ENCODE data around the gene MYBBP1A.

DNA sequence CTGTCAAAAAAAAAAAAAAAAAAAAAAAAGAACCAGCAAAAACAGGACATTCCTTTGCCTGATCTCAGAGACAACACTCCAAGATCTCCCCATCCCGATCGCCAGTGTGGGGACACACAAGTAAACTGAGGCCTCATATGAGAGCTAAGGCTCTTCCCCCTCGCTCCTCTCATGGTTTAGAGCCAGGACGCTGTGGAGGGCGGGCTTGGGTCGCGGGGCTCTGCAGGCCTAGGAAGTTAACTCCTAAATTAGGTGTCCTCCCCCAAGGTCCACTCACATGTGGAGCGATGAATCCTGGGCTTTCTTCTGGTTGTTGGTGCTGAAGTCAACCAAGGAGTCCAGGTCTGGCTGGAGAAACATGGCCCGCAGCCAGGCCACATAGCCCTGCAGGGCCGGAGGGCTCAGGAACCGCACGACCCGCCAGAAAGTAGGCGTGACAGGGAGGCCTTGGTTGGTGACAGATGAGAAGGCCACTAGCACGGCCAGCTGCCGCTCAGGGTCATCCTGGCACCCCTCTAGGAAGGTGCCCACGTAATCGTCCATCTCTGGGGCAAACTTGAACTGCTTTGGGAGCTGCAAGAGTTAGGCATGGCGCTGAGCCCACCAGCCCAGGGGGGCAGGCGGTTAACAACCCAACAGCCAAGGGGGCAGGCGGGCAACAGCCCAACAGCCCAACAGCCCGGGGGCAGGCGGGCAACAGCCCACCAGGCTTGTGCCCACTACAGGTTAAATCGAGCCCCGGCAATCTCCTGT, 5.2 kb downstream of the MYBBP1A start:
- TF ChIP-seq, protein P1, sequence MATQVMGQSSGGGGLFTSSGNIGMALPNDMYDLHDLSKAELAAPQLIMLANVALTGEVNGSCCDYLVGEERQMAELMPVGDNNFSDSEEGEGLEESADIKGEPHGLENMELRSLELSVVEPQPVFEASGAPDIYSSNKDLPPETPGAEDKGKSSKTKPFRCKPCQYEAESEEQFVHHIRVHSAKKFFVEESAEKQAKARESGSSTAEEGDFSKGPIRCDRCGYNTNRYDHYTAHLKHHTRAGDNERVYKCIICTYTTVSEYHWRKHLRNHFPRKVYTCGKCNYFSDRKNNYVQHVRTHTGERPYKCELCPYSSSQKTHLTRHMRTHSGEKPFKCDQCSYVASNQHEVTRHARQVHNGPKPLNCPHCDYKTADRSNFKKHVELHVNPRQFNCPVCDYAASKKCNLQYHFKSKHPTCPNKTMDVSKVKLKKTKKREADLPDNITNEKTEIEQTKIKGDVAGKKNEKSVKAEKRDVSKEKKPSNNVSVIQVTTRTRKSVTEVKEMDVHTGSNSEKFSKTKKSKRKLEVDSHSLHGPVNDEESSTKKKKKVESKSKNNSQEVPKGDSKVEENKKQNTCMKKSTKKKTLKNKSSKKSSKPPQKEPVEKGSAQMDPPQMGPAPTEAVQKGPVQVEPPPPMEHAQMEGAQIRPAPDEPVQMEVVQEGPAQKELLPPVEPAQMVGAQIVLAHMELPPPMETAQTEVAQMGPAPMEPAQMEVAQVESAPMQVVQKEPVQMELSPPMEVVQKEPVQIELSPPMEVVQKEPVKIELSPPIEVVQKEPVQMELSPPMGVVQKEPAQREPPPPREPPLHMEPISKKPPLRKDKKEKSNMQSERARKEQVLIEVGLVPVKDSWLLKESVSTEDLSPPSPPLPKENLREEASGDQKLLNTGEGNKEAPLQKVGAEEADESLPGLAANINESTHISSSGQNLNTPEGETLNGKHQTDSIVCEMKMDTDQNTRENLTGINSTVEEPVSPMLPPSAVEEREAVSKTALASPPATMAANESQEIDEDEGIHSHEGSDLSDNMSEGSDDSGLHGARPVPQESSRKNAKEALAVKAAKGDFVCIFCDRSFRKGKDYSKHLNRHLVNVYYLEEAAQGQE (IDR thresholded peaks at IDR 0.05; ENCODE audit: unreplicated experiment), result no peak
- no peak for TF ChIP-seq EZH2 (IDR thresholded peaks at IDR 0.05; ENCODE audit: low read depth, unreplicated experiment)
- TF ChIP-seq, protein P2, sequence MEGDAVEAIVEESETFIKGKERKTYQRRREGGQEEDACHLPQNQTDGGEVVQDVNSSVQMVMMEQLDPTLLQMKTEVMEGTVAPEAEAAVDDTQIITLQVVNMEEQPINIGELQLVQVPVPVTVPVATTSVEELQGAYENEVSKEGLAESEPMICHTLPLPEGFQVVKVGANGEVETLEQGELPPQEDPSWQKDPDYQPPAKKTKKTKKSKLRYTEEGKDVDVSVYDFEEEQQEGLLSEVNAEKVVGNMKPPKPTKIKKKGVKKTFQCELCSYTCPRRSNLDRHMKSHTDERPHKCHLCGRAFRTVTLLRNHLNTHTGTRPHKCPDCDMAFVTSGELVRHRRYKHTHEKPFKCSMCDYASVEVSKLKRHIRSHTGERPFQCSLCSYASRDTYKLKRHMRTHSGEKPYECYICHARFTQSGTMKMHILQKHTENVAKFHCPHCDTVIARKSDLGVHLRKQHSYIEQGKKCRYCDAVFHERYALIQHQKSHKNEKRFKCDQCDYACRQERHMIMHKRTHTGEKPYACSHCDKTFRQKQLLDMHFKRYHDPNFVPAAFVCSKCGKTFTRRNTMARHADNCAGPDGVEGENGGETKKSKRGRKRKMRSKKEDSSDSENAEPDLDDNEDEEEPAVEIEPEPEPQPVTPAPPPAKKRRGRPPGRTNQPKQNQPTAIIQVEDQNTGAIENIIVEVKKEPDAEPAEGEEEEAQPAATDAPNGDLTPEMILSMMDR (conservative IDR thresholded peaks at IDR 0.05; ENCODE audit: low read depth in 2 of 2), result no peak
- TF ChIP-seq EZH2phosphoT487 (IDR thresholded peaks at IDR 0.05; ENCODE audit: unreplicated experiment), result no peak
- no peak for TF ChIP-seq POLR2AphosphoS5 (IDR thresholded peaks at IDR 0.05; ENCODE audit: low read depth)
- no peak for TF ChIP-seq JUNB (IDR thresholded peaks at IDR 0.05; ENCODE audit: unreplicated experiment)
- no peak for TF ChIP-seq CREB1 (CRISPR knock-in tag; IDR thresholded peaks at IDR 0.05; ENCODE audit: low read depth)
- TF ChIP-seq, protein P3, sequence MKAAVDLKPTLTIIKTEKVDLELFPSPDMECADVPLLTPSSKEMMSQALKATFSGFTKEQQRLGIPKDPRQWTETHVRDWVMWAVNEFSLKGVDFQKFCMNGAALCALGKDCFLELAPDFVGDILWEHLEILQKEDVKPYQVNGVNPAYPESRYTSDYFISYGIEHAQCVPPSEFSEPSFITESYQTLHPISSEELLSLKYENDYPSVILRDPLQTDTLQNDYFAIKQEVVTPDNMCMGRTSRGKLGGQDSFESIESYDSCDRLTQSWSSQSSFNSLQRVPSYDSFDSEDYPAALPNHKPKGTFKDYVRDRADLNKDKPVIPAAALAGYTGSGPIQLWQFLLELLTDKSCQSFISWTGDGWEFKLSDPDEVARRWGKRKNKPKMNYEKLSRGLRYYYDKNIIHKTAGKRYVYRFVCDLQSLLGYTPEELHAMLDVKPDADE (IDR thresholded peaks at IDR 0.05), result no peak
- TF ChIP-seq ZNF114 (CRISPR knock-in tag; IDR thresholded peaks at IDR 0.05), result no peak
- no peak for TF ChIP-seq STAT1 (IDR thresholded peaks at IDR 0.05; ENCODE audit: unreplicated experiment)
- TF ChIP-seq ZNF331 (CRISPR knock-in tag; IDR thresholded peaks at IDR 0.05; ENCODE audit: low read depth), result no peak
